Measurements from ENCODE around the gene UCMA. TPM values are rescaled to one million over a fixed set of nuclear protein-coding genes. Genes with fewer than 3 reads are reported as not detected.

Gene UCMA
- total and polyA plus RNA-seq, 10 donors: not detected

DNA sequence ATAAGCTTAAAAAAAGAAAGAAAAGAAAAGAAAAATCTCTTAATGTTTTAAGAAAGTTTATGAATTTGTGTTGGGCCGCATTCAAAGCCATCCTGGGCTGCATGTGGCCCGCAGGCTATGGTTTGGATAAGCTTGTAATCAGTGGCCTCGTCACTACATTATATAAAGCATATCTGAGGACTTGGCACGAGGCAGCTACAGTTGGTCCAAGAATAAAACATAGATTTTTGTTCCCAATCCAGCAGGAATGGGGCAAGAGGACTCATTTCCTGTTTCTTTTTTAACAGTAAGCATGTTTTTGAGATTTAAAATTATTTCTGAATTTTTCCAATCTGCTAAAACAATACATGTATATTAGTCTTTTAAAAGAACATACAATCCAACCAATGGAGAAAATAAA lies 44.2 kb downstream of the UCMA start:
- no peaks in the 10 kb centered on the region for H3K9me3 ChIP-seq
- H3K27me3 ChIP-seq (replicated peaks in 1 of 7): no peaks in the 10 kb centered on the region
- DNase-seq: no peak
- intact Hi-C loops (cut with DNase I; ENCODE audit: low total_unique reads): no loop called here
- TF ChIP-seq, protein P1, sequence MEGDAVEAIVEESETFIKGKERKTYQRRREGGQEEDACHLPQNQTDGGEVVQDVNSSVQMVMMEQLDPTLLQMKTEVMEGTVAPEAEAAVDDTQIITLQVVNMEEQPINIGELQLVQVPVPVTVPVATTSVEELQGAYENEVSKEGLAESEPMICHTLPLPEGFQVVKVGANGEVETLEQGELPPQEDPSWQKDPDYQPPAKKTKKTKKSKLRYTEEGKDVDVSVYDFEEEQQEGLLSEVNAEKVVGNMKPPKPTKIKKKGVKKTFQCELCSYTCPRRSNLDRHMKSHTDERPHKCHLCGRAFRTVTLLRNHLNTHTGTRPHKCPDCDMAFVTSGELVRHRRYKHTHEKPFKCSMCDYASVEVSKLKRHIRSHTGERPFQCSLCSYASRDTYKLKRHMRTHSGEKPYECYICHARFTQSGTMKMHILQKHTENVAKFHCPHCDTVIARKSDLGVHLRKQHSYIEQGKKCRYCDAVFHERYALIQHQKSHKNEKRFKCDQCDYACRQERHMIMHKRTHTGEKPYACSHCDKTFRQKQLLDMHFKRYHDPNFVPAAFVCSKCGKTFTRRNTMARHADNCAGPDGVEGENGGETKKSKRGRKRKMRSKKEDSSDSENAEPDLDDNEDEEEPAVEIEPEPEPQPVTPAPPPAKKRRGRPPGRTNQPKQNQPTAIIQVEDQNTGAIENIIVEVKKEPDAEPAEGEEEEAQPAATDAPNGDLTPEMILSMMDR (IDR thresholded peaks at IDR 0.05 in 8 of 11, conservative IDR thresholded peaks at IDR 0.05 in 3 of 11): no peak
- TF ChIP-seq POLR2A (IDR thresholded peaks at IDR 0.05): no peak
- no peak for TF ChIP-seq POLR2AphosphoS5 (IDR thresholded peaks at IDR 0.05)
- 74 to 92% (median 77%) methylated on average over 4 of the region's 4 CpGs for WGBS, 5 donors
- H3K4me1 ChIP-seq: no peaks in the 10 kb centered on the region
- peaks cover 0 to 65% (median 0%) of the 10 kb centered on the region in 6 donors for H3K36me3 ChIP-seq
- no peak overlapping the region for H3K27ac ChIP-seq
- no peak overlapping the region for H3K4me3 ChIP-seq

DNA sequence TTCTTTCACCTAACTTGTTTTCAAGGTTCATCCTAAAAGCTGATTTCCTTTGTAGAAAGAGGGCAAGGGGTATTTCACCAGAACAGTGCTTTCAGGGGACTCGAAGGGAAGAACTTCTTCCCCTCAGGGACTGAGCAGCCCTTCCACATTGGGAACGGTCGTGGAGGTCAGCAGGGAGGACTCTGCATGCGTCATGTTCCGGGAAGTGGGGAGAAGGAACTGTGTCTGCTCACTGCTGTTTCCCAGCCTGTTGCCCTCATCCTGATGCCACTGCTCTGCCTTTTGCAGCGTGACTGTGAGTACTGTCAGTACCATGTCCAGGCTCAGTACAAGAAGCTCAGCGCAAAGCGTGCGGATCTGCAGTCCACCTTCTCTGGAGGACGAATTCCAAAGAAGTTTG lies 45.6 kb downstream of the UCMA start:
- 83 to 97% (median 93%) methylated on average over 6 to 10 of the region's 10 CpGs for WGBS, 5 donors
- no peaks in the 10 kb centered on the region for H3K27me3 ChIP-seq (replicated peaks in 1 of 7)
- H3K36me3 ChIP-seq: peaks cover 0 to 65% (median 0%) of the 10 kb centered on the region in 6 donors

DNA sequence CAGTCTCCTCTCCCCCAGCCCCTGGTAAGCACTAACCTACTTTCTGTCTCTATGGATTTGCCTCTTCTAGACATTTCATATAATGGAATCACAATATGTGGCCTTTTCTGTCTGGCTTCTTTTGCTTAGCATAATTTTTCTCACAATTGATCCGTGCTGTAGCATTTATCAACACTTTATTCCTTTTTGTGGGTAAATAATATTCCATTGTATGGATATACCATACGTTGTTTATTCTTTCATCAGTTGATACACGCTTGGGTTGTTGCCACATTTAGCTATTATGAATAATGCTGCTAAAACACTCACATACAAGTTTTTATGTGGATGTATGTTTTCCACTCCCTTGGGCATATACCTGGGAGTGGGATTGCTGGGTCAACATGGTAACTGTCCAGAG lies 47.0 kb downstream of the UCMA start:
- no peak overlapping the region for H3K27ac ChIP-seq
- 97 to 100% (median 99%) methylated on average over 3 of the region's 3 CpGs for WGBS, 5 donors

More for the DNA sequence above, 45.6 kb downstream of the UCMA start:
- intact Hi-C loops (cut with DNase I; ENCODE audit: low total_unique reads): no loop called here
- Histone ChIP-seq H3K4me3 (no peak overlapping the region), H3K27ac (no peak overlapping the region), H3K4me1 (no peaks in the 10 kb centered on the region), H3K9me3 (no peaks in the 10 kb centered on the region)
- no peak for DNase-seq
- TF ChIP-seq, protein P1 (IDR thresholded peaks at IDR 0.05 in 8 of 11, conservative IDR thresholded peaks at IDR 0.05 in 3 of 11): no peak
- TF ChIP-seq POLR2A (IDR thresholded peaks at IDR 0.05): no peak
- TF ChIP-seq POLR2AphosphoS5 (IDR thresholded peaks at IDR 0.05): no peak

DNA sequence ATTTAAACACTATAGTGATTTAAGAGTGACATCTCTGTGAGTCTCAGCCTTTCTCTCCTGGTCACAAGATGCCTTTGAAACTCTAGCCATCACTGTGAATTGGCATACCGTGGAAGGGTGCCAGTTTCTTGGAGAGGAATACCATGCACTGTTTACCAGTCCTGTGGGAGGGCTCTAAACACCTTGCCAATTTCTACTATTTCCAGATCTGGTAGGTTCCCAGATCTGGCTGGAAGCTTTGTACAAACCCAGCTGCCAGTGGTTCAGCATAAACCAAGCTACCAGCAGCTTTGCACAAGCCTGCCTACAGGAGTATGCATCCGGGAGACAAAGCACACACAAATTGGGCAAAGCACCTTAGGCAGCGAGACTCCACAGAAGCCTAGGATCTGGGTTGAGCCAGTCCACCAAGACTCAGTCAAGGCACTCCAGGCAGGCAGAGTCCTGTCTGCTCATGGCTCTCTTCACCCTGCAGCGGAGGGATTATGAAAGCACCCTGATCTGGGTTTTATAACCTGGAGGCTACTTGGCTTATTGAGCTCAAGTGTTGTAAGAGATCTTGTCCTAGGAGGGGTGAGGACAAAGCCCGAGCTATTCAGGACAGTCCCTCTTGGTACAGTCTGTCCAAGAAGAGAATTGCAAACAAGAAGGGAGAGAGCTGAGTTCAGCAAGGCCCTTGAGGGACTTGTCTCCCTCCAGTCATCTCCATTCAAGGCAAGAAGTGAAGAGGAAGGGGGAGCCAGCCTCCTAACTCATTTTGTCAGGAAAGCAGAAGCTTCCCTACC lies 49.3 kb downstream of the UCMA start:
- TF ChIP-seq, protein P1 (IDR thresholded peaks at IDR 0.05 in 8 of 11, conservative IDR thresholded peaks at IDR 0.05 in 3 of 11): no peak
- TF ChIP-seq POLR2AphosphoS5 (IDR thresholded peaks at IDR 0.05) (no peak), POLR2A (IDR thresholded peaks at IDR 0.05) (no peak)
- intact Hi-C loops (cut with DNase I; ENCODE audit: low total_unique reads): no loop called here

More for the DNA sequence above, 47.0 kb downstream of the UCMA start:
- Histone ChIP-seq H3K9me3 (no peaks in the 10 kb centered on the region), H3K4me3 (no peak overlapping the region), H3K27me3 (replicated peaks in 1 of 7) (no peaks in the 10 kb centered on the region), H3K4me1 (no peaks in the 10 kb centered on the region), H3K36me3 (peaks cover 0 to 60% (median 0%) of the 10 kb centered on the region in 6 donors)
- DNase-seq: no peak
- intact Hi-C loops (cut with DNase I; ENCODE audit: low total_unique reads): no loop called here
- TF ChIP-seq POLR2A (IDR thresholded peaks at IDR 0.05): no peak
- TF ChIP-seq, protein P1 (IDR thresholded peaks at IDR 0.05 in 8 of 11, conservative IDR thresholded peaks at IDR 0.05 in 3 of 11): no peak
- TF ChIP-seq POLR2AphosphoS5 (IDR thresholded peaks at IDR 0.05): no peak

More for the DNA sequence above, 49.3 kb downstream of the UCMA start:
- H3K9me3 ChIP-seq: no peaks in the 10 kb centered on the region
- no peaks in the 10 kb centered on the region for H3K27me3 ChIP-seq (replicated peaks in 1 of 7)
- no peak for DNase-seq
- H3K4me3 ChIP-seq: no peak overlapping the region
- H3K4me1 ChIP-seq: no peaks in the 10 kb centered on the region
- no peak overlapping the region for H3K27ac ChIP-seq
- peaks cover 0 to 68% (median 0%) of the 10 kb centered on the region in 6 donors for H3K36me3 ChIP-seq
- WGBS, 5 donors: 96 to 99% (median 97%) methylated on average over 5 of the region's 5 CpGs

Measured in spleen (tissue), 11 donors.